PC-9 (cell line): ENCODE measurements around the gene ETFA.

Source experiments
- CTCF ChIP-seq: fragments of 200-600 bp; sonication (generic); conservative IDR thresholded peaks from 2 replicates; pipeline ENCODE4 v1.6.1; 2017; ENCODE audit warnings: mixed run types, antibody characterized with exemption, mild to moderate bottlenecking, moderate library complexity
- EZH2 ChIP-seq: fragments of 200-600 bp; sonication (generic); IDR thresholded peaks from 2 replicates; pipeline ENCODE4 v1.8.0; 2017; ENCODE audit warnings: antibody characterized with exemption, low read depth

DNA sequence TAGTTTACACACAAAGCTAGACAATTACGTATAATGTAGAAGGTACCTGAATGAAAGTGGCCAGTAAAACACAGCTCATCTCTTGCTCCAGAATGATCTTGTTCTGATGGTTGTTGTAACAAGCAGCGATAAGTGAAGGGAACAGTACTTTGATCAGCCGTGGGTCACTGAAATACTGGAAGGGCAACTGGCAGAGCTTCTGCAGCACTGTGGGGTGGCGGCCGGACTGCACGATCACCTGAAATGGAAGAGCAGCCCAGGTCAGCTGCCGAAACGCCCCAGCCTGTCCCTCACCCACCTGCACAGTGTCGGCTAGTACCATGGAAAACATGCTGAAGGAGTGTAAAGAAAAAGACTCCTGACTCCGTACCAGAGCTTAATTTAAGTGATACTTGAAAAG is 42.6 kb upstream of the ETFA start:
- TF ChIP-seq CTCF = no peak
- no peak for TF ChIP-seq EZH2
